Islet of Langerhans (tissue), 1 donor: ENCODE measurements around the gene DVL3.

Source experiments
- FAIRE-seq: peaks from one replicate; lab custom pipeline; 2011; peaks lifted over from hg19 to GRCh38; lab: Jason Lieb, UNC

Gene DVL3

DNA sequence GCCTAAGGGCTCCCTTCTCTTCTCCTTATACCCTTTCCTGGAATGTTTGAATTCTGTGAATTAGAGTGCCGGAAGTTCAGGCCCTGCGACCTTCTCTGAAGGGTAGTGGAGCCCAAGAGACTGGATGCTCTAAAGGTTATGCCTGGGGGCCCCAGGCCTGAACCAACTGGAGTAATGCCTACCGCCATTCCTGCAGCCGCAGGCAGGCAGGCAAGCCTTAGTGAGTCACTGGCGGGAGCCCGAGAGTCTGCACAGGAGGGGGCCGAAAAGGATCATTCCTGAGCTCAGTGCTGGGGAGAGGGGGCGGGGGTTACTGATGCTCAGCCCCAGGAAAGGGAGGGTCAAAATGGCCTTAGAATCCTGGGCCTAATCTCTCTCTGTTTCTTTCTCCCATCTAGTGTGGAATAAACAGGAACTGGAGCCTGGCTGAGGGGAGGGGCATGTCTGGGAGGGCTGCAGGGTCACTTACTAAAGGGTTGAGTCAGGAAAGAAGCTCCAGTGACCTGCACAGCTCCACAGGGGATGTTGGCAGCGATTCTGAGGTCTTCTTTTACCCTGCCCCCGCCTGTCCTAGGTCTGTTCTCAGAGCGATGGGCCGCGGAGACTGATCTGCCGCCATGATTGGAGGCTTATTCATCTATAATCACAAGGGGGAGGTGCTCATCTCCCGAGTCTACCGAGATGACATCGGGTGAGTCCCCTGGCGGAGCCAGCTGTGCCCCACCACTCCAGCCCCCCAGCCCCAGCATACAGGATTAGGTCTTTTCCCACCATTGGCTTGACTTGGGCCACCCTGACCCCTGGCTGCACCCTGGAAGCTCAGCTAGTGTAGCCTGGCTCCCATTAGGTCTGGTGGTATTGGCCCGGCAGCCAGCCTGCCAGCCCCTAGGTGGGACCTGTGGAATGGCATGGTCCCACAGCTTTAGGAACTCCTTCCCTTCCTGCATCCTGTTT is 21.5 kb downstream of the DVL3 start:
- no peak for FAIRE-seq

- no peak for FAIRE-seq
These were observed 22.2 kb downstream of the DVL3 start for GRCh38 chr3:184177331-184177731.

DNA sequence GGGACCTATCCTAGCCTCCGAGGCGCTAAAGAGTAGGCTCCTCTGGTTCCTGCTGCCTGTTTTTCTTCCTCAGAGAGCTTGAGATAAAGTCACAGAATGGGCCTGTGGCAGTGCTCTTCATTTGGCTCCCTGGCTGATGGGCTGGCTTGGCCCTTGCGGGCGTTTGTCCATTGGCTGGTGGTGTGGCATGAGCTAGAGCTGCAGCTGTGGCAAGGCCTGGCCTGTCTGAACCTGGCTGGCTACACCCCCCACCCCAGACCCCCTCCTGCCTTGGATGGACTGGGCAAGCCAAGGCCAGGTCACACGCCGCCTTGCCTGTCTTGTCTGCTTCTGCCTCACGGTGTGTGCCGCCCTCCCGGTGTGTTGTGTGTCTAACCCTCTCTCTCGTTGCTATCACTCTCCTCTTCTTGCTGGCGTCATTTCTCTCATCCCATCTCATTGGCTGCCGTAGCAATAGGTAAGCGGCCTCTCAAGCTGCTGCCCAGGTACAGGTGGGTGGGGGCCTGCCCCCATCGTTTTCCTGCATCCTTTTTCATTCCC is 22.7 kb downstream of the DVL3 start:
- FAIRE-seq = no peak

GRCh38 chr3:184178521-184179138 is 23.5 kb downstream of the DVL3 start:
- no peak for FAIRE-seq

DNA sequence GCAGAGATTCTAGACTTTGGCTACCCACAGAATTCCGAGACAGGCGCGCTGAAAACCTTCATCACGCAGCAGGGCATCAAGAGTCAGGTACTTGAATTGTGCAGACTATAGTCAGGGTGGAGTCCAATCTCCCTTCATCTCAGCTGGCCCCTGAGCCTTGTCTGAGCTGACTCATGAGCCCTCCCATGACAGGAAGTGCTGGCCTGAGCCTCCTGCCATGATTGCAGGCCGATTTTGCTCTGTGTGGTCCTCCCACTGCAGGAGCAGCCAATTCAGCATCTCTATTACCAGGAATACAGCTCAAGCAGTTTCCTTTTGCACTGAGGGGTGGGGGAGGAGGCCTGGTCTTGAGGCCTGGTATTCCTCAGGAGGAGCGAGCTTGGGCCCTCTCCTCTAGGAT is 25.0 kb downstream of the DVL3 start:
- no peak for FAIRE-seq

DNA sequence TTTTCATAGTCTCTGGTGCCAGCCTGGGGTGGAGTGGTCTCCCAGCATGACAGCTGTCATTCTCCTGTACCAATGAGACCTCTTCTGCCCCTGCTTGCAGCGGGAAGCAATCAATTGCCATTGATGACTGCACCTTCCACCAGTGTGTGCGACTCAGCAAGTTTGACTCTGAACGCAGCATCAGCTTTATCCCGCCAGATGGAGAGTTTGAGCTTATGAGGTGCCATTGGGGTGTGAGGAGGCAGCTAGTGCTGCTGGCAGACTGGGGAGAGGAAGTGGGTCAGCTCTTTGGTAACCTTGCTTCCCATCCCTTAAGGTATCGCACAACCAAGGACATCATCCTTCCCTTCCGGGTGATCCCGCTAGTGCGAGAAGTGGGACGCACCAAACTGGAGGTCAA is 26.4 kb downstream of the DVL3 start:
- FAIRE-seq = no peak

DNA sequence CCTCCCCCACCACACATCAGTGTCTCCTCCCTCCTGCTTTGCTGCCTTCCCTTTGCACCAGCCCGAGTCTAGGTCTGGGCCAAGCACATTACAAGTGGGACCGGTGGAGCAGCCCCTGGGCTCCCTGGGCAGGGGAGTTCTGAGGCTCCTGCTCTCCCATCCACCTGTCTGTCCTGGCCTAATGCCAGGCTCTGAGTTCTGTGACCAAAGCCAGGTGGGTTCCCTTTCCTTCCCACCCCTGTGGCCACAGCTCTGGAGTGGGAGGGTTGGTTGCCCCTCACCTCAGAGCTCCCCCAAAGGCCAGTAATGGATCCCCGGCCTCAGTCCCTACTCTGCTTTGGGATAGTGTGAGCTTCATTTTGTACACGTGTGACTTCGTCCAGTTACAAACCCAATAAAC is 28.5 kb downstream of the DVL3 start:
- no peak for FAIRE-seq

DNA sequence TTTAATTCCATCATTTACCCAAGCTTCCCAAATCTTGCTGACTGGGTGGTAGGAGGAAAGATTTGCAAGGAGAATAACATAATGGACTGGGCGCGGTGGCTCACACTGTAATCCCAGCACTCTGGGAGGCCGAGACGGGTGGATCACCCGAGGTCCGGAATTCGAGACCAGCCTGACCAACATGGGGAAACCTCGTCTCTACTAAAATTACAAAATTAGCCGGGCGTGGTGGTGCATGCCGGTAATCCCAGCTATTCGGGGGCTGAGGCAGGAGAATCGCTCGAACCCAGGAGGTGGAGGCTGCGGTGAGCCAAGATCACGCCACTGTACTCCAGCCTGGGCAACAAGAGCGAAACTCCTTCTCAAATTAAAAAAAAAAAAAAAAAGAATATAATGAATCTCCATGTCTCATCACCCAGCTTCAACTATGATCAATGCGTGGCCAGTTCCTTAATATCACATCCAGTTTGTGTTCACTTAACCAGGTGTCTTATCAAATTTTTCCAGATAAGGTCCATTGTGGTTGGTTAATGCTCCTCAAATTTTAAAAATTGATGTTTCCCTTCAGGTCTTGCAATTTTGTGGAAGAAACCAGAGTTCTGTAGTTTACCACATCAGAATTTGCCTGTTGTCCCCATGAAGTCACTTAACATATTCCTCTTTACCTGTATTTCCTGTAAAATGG is 29.5 kb downstream of the DVL3 start:
- FAIRE-seq = no peak

- FAIRE-seq = no peak
These were observed 30.4 kb downstream of the DVL3 start for GRCh38 chr3:184185461-184186183.

DNA sequence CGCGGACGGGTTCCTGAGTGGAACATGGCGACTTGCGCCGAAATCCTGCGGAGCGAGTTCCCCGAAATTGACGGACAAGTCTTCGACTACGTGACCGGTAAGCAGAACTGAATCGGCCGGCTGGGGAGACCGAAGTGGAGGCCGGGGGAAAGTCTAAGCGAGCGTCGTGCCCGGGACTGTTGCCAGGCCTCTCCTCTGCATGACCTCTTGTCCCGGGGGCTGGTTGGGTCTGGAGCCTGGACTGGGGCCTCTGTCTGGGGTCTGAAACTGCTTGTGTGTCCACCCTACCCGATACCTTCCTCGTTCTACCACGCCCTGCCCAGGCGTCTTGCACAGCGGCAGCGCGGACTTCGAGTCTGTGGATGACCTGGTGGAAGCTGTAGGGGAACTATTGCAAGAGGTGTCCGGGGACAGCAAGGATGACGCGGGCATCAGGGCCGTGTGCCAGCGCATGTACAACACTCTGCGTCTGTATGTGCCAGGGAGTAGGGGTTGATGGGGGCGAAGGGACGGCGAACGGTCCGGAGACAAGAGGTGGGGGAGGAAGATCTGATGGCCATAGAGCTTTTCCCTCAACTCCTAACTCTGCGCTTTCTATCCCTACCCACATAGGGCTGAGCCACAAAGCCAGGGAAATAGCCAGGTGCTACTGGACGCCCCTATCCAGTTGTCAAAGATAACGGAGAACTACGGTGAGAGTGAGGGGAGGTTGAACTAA is 31.2 kb downstream of the DVL3 start, which contains the start of gene ABCF3:
TSS of gene ABCF3 (plus strand) at position 16 of the 718 bp plus-strand sequence. CDS start at position 25, 9 bp downstream.
- no peak for FAIRE-seq

GRCh38 chr3:184186902-184187207 is 31.7 kb downstream of the DVL3 start:
- FAIRE-seq = no peak

DNA sequence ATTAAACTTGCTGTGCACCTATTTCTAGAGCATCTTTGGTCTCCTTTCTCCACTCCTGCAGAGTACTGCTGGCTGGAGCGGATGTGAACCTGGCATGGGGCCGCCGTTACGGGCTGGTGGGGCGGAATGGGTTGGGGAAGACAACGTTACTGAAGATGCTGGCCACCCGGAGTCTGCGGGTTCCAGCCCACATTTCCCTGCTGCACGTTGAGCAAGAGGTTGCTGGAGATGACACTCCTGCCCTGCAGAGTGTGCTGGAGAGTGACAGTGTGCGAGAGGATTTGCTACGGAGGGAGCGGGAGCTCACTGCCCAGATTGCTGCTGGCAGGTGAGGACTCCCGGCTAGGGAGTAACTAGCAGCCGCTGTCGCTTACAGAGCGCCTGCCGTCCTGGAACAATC is 32.9 kb downstream of the DVL3 start:
- FAIRE-seq = no peak

DNA sequence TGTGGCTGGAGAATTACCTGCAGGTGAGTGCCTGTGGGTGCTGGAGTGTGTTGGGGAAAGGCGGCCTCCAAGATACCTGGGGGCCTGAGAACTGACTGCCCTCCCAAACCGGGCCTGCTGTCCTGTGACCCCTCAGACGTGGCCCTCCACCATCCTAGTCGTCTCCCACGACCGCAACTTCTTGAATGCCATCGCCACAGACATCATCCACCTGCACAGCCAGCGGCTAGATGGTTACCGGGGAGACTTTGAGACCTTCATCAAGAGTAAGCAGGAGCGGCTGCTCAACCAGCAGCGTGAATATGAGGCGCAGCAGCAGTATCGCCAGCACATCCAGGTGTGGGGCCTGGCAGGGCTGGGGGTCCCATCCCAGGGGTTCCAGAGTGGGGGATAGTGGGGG is 34.2 kb downstream of the DVL3 start:
- no peak for FAIRE-seq

DNA sequence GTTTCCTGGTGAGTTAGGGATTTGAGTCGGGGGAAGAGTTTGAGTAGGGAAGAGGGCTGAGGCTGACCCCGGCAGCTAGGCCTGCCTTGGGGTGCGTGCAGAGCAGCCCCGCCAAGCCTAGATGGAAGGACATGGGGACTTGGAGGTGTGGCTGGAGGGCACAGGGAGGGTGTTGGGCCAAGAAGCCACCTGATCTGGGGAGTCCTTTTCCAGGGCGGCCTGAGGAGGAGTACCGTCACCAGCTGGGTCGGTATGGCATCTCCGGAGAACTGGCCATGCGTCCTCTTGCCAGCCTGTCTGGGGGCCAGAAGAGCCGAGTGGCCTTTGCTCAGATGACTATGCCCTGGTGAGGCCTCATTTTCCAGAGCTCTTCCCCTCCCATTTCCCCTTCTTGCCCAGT is 37.7 kb downstream of the DVL3 start:
- no peak for FAIRE-seq

GRCh38 chr3:184193991-184194539 is 38.9 kb downstream of the DVL3 start:
- FAIRE-seq = no peak

DNA sequence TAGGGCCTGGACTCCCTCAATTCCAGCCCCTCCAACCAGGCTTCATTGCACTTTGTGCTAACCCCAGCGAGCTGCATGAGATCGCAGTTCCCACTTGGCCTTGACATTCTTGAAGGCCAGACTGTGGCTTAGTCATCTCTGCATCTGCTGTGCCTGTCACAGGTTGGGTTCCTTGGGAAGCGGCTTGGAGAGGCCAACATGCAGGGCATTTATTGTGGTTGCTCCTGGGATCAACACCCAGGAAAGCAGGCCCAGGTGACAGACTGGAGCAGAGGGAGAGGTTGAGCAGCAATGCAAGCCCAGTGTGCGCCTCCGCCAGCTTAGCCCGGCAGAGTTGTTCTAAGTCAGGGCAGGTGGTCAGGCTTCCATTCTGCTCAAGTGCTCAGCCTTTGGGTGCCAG is 41.4 kb downstream of the DVL3 start:
- FAIRE-seq = no peak

- FAIRE-seq = no peak
These were observed 43.3 kb downstream of the DVL3 start for GRCh38 chr3:184198509-184198908.

- no peak for FAIRE-seq
These were observed 45.6 kb downstream of the DVL3 start for GRCh38 chr3:184200825-184201224.

GRCh38 chr3:184203526-184203925 is 48.3 kb downstream of the DVL3 start:
- no peak for FAIRE-seq

GRCh38 chr3:184209146-184209923 is 54.2 kb downstream of the DVL3 start:
- no peak for FAIRE-seq
